K562 (cell line): Measurements from ENCODE around the gene SPARC.

Experiments
- CHD2 ChIP-seq: IDR thresholded peaks from 2 replicates; pipeline ENCODE4 v1.6.1; 2011; ENCODE audit warnings: low read depth, low read length
- CREM ChIP-seq: IDR thresholded peaks from 2 replicates; pipeline ENCODE4 v1.6.1; 2014; ENCODE audit warnings: antibody characterized with exemption, low read depth
- EGR1 ChIP-seq: fragments of 450-650 bp; conservative IDR thresholded peaks from 2 replicates; pipeline ENCODE4 v1.6.1; 2017; ENCODE audit warnings: mild to moderate bottlenecking
- FOXA1 ChIP-seq: fragments of 450-650 bp; IDR thresholded peaks from 2 replicates; pipeline ENCODE4 v1.6.1; 2016; ENCODE audit warnings: mild to moderate bottlenecking, borderline replicate concordance
- KDM1A ChIP-seq, 2 experiments: fragments of 450-650 bp; IDR thresholded peaks; 2 replicates each; pipeline ENCODE4 v1.6.1; 2016; ENCODE audit warnings: mild to moderate bottlenecking in 2 of 2
- POLR2A ChIP-seq: fragments of 450-650 bp; conservative IDR thresholded peaks from 2 replicates; pipeline ENCODE4 v1.6.1; 2016
- PYGO2 ChIP-seq: fragments of 450-650 bp; IDR thresholded peaks from 2 replicates; pipeline ENCODE4 v1.6.1; 2016; ENCODE audit warnings: mild to moderate bottlenecking, missing genetic modification characterization, moderate library complexity, missing compliant biosample characterization
- RFX5 ChIP-seq: IDR thresholded peaks from 2 replicates; pipeline ENCODE4 v1.6.1; 2011; ENCODE audit warnings: low read depth, mild to moderate bottlenecking, improper control_type of control experiment, low read length
- TAF1 ChIP-seq: IDR thresholded peaks from 2 replicates; pipeline ENCODE4 v1.6.1; 2011; ENCODE audit warnings: mild to moderate bottlenecking, low read length, moderate library complexity; ENCODE audit not compliant: insufficient read depth, control insufficient read depth, severe bottlenecking; ENCODE audit errors: extremely low read depth
- ZFPM2 ChIP-seq: fragments of 250-450 bp; sonication (Bioruptor Pico); IDR thresholded peaks from 2 replicates; pipeline ENCODE4 v1.5.1; 2022; ENCODE audit warnings: mild to moderate bottlenecking
- ZNF143 ChIP-seq: sonication (generic); formaldehyde crosslinking; IDR thresholded peaks from 2 replicates; pipeline ENCODE4 v1.9.0; 2022; ENCODE audit warnings: mild to moderate bottlenecking, missing genetic modification reagents
- TF ChIP-seq, protein P1 (sequence below): fragments of 250-450 bp; sonication (Bioruptor Pico); IDR thresholded peaks from 2 replicates; pipeline ENCODE4 v1.4.0; 2020; ENCODE audit warnings: mild to moderate bottlenecking, moderate library complexity, borderline replicate concordance
- TF ChIP-seq, protein P2 (sequence below), 3 experiments: IDR thresholded peaks in 2 of 3; conservative IDR thresholded peaks in 1 of 3; 2 replicates each; pipeline ENCODE4 v1.5.1; 2011 to 2012; ENCODE audit warnings: low read length in 3 of 3, mild to moderate bottlenecking in 3 of 3, control low read depth in 2 of 3, improper control_type of control experiment in 1 of 3, inconsistent platforms in 1 of 3, low read depth in 1 of 3, mixed read lengths in 1 of 3, moderate library complexity in 1 of 3; ENCODE audit not compliant: insufficient read depth in 2 of 3
- TF ChIP-seq, protein P3 (sequence below), 2 experiments: fragments of 450-650 bp; conservative IDR thresholded peaks; 2 replicates each; pipeline ENCODE4 v1.6.1; 2017; ENCODE audit warnings: mild to moderate bottlenecking in 2 of 2, moderate library complexity in 2 of 2

DNA sequence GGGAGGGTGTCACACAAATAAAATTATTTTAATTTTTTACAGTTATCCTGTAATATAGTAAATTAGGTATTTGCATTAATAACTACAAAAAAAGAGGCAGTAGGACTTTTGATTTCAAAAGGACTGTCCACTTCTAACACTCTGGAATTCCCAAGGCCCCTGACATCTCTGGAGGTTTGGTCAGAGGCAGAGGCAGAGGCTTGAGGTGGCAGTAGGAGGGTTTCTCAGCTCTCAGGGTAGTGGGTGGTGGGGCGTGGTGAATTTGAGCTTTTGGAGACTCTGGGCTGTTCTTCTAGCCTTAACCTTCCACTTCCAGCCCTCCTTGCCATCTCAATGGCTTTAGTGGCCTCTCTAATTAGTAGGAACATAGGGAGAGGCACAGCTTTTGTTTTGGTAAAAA is 48.9 kb upstream of the SPARC start:
- TF ChIP-seq, protein P1, sequence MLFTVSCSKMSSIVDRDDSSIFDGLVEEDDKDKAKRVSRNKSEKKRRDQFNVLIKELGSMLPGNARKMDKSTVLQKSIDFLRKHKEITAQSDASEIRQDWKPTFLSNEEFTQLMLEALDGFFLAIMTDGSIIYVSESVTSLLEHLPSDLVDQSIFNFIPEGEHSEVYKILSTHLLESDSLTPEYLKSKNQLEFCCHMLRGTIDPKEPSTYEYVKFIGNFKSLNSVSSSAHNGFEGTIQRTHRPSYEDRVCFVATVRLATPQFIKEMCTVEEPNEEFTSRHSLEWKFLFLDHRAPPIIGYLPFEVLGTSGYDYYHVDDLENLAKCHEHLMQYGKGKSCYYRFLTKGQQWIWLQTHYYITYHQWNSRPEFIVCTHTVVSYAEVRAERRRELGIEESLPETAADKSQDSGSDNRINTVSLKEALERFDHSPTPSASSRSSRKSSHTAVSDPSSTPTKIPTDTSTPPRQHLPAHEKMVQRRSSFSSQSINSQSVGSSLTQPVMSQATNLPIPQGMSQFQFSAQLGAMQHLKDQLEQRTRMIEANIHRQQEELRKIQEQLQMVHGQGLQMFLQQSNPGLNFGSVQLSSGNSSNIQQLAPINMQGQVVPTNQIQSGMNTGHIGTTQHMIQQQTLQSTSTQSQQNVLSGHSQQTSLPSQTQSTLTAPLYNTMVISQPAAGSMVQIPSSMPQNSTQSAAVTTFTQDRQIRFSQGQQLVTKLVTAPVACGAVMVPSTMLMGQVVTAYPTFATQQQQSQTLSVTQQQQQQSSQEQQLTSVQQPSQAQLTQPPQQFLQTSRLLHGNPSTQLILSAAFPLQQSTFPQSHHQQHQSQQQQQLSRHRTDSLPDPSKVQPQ, result no peak
- no peak for TF ChIP-seq TAF1
- TF ChIP-seq, protein P2, sequence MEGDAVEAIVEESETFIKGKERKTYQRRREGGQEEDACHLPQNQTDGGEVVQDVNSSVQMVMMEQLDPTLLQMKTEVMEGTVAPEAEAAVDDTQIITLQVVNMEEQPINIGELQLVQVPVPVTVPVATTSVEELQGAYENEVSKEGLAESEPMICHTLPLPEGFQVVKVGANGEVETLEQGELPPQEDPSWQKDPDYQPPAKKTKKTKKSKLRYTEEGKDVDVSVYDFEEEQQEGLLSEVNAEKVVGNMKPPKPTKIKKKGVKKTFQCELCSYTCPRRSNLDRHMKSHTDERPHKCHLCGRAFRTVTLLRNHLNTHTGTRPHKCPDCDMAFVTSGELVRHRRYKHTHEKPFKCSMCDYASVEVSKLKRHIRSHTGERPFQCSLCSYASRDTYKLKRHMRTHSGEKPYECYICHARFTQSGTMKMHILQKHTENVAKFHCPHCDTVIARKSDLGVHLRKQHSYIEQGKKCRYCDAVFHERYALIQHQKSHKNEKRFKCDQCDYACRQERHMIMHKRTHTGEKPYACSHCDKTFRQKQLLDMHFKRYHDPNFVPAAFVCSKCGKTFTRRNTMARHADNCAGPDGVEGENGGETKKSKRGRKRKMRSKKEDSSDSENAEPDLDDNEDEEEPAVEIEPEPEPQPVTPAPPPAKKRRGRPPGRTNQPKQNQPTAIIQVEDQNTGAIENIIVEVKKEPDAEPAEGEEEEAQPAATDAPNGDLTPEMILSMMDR (IDR thresholded peaks at IDR 0.05 in 2 of 3, conservative IDR thresholded peaks at IDR 0.05 in 1 of 3; ENCODE audit: insufficient read depth in 2 of 3, low read depth in 1 of 3, low read length in 3 of 3), result no peak
- TF ChIP-seq RFX5, result no peak
- TF ChIP-seq FOXA1, result no peak
- TF ChIP-seq KDM1A (IDR thresholded peaks at IDR 0.05), result no peak
- TF ChIP-seq ZFPM2 (CRISPR knock-in tag), result no peak
- no peak for TF ChIP-seq CHD2
- no peak for TF ChIP-seq POLR2A
- no peak for TF ChIP-seq ZNF143 (CRISPR knock-in tag)
- TF ChIP-seq EGR1, result no peak
- TF ChIP-seq, protein P3, sequence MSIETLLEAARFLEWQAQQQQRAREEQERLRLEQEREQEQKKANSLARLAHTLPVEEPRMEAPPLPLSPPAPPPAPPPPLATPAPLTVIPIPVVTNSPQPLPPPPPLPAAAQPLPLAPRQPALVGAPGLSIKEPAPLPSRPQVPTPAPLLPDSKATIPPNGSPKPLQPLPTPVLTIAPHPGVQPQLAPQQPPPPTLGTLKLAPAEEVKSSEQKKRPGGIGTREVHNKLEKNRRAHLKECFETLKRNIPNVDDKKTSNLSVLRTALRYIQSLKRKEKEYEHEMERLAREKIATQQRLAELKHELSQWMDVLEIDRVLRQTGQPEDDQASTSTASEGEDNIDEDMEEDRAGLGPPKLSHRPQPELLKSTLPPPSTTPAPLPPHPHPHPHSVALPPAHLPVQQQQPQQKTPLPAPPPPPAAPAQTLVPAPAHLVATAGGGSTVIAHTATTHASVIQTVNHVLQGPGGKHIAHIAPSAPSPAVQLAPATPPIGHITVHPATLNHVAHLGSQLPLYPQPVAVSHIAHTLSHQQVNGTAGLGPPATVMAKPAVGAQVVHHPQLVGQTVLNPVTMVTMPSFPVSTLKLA (conservative IDR thresholded peaks at IDR 0.05), result no peak
- TF ChIP-seq CREM, result no peak
- TF ChIP-seq PYGO2 (tag), result no peak
